ENCODE measurements around the gene ZNF664.

The ZNF664 gene

GRCh38 chr12:123982269-123982668 is 9.3 kb downstream of the ZNF664 start:
- no peak for DNase-seq (ENCODE audit: low read depth)
- H3K4me3 ChIP-seq (ENCODE audit: low read length), result no peak overlapping the region
- TF ChIP-seq, protein P1, sequence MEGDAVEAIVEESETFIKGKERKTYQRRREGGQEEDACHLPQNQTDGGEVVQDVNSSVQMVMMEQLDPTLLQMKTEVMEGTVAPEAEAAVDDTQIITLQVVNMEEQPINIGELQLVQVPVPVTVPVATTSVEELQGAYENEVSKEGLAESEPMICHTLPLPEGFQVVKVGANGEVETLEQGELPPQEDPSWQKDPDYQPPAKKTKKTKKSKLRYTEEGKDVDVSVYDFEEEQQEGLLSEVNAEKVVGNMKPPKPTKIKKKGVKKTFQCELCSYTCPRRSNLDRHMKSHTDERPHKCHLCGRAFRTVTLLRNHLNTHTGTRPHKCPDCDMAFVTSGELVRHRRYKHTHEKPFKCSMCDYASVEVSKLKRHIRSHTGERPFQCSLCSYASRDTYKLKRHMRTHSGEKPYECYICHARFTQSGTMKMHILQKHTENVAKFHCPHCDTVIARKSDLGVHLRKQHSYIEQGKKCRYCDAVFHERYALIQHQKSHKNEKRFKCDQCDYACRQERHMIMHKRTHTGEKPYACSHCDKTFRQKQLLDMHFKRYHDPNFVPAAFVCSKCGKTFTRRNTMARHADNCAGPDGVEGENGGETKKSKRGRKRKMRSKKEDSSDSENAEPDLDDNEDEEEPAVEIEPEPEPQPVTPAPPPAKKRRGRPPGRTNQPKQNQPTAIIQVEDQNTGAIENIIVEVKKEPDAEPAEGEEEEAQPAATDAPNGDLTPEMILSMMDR (conservative IDR thresholded peaks at IDR 0.05; ENCODE audit: low read depth, low read length), result no peak

DNA sequence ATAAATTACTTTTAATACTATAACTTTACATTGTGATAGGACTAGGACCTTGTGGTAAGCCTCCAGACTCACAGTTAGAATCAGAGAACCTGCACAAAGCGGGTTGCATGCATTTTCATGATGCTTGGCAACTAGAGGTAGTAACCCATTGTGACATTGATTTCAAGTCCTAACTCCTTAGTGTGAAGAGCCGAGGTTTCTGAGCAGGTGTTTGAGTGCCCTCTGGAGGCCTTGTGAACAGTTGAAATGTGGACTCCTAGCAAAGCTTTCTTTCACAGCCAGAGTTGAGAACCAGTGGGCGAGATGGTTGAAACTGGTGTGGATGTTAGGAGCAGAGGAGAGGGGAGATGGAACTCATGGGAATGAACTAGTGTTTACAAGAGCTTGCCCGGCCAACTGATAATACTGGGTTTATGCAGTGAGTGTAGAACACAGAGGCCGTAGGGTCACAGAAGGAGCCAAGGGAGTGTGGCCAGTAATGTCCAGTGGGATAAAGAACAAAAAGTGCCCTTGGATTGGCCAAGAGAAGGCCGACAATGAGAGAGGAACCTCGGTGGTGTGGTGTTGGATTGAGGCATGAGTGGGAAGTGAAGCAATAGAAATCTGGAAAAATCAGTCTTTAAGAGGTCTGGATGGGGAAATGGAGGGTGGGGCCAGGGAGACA is 10.9 kb downstream of the ZNF664 start:
- no peak for DNase-seq (ENCODE audit: low read depth)
- H3K4me3 ChIP-seq (ENCODE audit: low read length), result no peak overlapping the region
- TF ChIP-seq, protein P1 (conservative IDR thresholded peaks at IDR 0.05; ENCODE audit: low read depth, low read length), result peak; percentile 77

GRCh38 chr12:123984903-123985302 is 11.9 kb downstream of the ZNF664 start:
- H3K4me3 ChIP-seq (ENCODE audit: low read length), result no peak overlapping the region
- DNase-seq (ENCODE audit: low read depth), result no peak
- TF ChIP-seq, protein P1 (conservative IDR thresholded peaks at IDR 0.05; ENCODE audit: low read depth, low read length), result no peak

DNA sequence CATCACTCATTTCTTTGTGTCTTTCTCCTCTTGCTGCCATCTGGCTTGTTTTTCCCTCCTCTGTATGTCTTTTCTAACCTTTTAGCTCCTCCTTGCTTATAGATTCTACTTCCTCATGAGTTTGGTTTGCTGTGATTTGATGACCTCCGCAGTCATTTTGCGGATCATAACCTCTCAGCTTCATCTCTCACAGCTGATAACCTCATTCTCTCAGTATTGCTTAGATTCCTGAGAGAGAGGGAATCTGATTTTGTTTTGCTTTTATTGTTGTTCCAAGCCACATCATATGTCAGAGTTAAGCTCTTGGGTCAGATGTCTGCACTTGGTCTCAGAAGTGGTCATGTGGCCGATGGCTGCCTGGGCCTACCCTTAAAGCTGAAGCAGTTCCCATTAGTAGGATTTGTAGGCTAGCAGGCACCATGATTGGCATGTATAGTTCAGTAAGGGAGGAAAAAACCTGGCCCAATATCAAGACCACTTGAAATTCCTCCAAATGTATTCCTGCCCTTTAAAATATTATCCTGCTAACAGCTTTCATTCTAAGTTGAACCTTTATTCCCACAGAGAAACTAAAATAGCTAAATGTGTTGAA is 13.5 kb downstream of the ZNF664 start:
- peak; percentile 92 for DNase-seq (ENCODE audit: low read depth)
- TF ChIP-seq, protein P1 (conservative IDR thresholded peaks at IDR 0.05; ENCODE audit: low read depth, low read length), result no peak
- H3K4me3 ChIP-seq (ENCODE audit: low read length), result no peak overlapping the region

DNA sequence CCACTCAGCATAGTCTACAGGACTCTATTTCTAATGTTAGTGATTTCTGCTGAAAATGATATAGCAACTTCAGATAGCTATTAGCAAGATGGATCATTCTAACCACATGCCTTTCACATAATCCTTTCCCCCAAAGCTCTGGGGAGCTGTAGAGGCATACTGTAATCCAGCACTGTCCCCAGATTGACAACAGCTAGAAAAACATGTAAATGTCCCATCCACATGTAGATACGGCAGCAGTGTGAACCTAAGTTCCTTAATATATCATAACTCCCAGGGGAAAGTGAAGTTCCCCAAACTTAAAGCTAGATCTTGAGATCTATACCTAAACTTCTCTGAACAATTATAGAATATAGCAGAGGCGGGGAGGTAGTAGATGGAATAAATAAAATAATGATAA is 14.0 kb downstream of the ZNF664 start:
- H3K4me3 ChIP-seq (ENCODE audit: low read length), result no peak overlapping the region
- no peak for DNase-seq (ENCODE audit: low read depth)
- TF ChIP-seq, protein P1 (conservative IDR thresholded peaks at IDR 0.05; ENCODE audit: low read depth, low read length), result no peak

DNA sequence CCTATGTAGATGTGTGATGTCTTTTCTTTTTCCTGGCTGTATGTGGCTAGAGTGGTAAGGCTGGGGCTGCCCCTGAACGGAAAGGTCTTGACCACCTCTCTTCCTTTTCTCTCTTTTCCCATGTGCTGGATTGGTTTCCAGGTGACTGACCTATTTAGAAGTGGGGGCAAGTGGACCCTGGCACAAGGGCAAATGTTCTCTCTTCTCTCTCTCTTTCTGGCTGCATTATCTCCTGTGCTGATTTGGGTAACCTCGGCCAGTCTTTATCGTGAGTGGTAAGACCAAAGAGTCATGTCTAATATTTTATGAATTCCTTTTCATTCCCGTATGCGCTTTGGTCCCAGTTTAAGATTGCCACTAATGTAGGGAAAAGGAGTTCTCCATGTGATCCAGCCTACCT is 16.2 kb downstream of the ZNF664 start:
- TF ChIP-seq, protein P1 (conservative IDR thresholded peaks at IDR 0.05; ENCODE audit: low read depth, low read length), result no peak
- no peak overlapping the region for H3K4me3 ChIP-seq (ENCODE audit: low read length)
- DNase-seq (ENCODE audit: low read depth), result no peak

GRCh38 chr12:123989753-123990152 is 16.7 kb downstream of the ZNF664 start:
- DNase-seq (ENCODE audit: low read depth), result no peak
- no peak overlapping the region for H3K4me3 ChIP-seq (ENCODE audit: low read length)
- TF ChIP-seq, protein P1 (conservative IDR thresholded peaks at IDR 0.05; ENCODE audit: low read depth, low read length), result no peak

All from retinal pigment epithelial cell (primary cell).